T follicular helper cell (primary cell): ENCODE measurements around the gene IL18RAP.

Experiments used
- DNase-seq: peaks from one replicate; pipeline ENCODE4 v3.0.0-alpha.2; 2020; ENCODE audit warnings: low read depth

Gene IL18RAP

DNA sequence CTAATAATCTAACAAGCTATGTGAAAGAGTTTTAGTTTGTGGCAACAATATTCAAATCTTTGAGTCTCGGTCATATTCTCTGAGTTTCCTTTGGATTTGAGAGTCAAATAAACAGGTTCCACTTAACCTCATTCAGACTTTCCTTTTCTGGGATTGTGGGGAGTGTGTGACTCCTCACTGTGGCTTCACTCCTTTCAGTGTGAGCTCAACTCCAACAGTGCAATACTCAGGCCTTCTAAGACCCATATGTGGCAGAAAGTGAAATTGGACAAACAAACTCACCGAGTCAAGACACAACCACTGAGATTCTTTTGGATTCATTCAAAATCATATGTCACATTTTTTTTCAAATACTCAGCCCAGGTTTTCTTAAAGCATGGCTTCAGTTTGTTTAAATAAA, 75.5 kb downstream of the IL18RAP start:
- no peak for DNase-seq

DNA sequence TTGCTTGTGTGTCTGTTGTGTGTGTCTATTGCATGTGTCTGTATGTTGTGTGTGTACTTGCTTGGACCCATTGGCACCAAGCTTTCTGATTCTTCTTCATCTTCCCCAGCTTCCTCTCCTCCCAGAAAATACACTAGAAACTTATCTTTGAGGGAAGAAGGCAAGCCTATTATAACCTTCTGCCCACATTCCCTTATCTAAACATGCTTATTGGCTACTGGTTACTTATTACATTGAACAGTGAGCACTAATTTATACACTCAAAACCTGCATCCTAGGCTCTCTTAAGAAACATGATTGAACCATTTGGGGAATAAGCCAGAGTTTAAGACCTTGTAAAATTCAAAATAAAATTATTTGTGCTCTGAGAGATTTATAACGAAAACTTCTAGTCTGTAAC, 76.6 kb downstream of the IL18RAP start:
- no peak for DNase-seq
